ENCODE data around the gene SFXN1. TPM values are rescaled to one million over a fixed set of nuclear protein-coding genes. Genes with fewer than 3 reads are reported as not detected.

Gene SFXN1
- total and polyA plus RNA-seq, 5 donors from 2014 or later: 63.5 to 83.8 (median 80.3) TPM

GRCh38 chr5:175576591-175576990, 98.2 kb downstream of the SFXN1 start:
- H3K27me3 ChIP-seq (ENCODE audit: control insufficient read depth, insufficient read depth, low read length): peaks cover 4% of the 10 kb centered on the region
- H3K9me3 Mint-ChIP-seq: no peaks in the 10 kb centered on the region
- H3K27ac ChIP-seq (ENCODE audit: insufficient read depth, low read length, poor library complexity, severe bottlenecking): no peak overlapping the region
- H3K9me3 ChIP-seq (ENCODE audit: control insufficient read depth in 2 of 2, low read length in 2 of 2): no peaks in the 10 kb centered on the region
- H3K4me1 ChIP-seq (ENCODE audit: control insufficient read depth, insufficient read depth, low read length, poor library complexity, severe bottlenecking): no peaks in the 10 kb centered on the region
- no peaks in the 10 kb centered on the region for H3K36me3 Mint-ChIP-seq
- no peak for ATAC-seq (ENCODE audit: low read depth in 2 of 2)
- H3K4me1 Mint-ChIP-seq: peaks cover 0 to 5% (median 1%) of the 10 kb centered on the region in 4 donors
- no peak overlapping the region for H3K27ac Mint-ChIP-seq
- H3K4me3 ChIP-seq (ENCODE audit: low read depth, low read length): no peak overlapping the region
- no peak for DNase-seq
- no peaks in the 10 kb centered on the region for H3K27me3 Mint-ChIP-seq
- no peaks in the 10 kb centered on the region for H3K36me3 ChIP-seq (ENCODE audit: control insufficient read depth, insufficient read depth, low read length)
- no peak overlapping the region for H3K4me3 Mint-ChIP-seq

Other genes with a start within 250 kb of the SFXN1 start
- not detected for gene DRD1, start 34.4 kb upstream of the SFXN1 start, total RNA-seq
- gene DRD1, start 34.4 kb upstream of the SFXN1 start, polyA plus RNA-seq: not detected
- 7.0 TPM for gene HRH2, start 179.5 kb downstream of the SFXN1 start, total RNA-seq
- 1 to 10 TPM; 1.6 to 3.6 (median 1.9) TPM for gene HRH2, start 179.5 kb downstream of the SFXN1 start, polyA plus RNA-seq

All from CD4-positive, CD25-positive, alpha-beta regulatory T cell (primary cell).